AG09319 (cell line): ENCODE measurements around the gene SLC7A5.

ENCODE experiments used
- DNase-seq: peaks from one replicate; pipeline ENCODE4 v3.0.0-alpha.2; 2010; ENCODE audit warnings: low read depth; ENCODE audit errors: extremely low read depth
- TF ChIP-seq, protein P1 (sequence below): IDR thresholded peaks from 2 replicates; pipeline ENCODE4 v1.5.1; 2011; ENCODE audit warnings: low read depth, mild to moderate bottlenecking, inconsistent platforms, low read length, moderate library complexity

SLC7A5 gene

DNA sequence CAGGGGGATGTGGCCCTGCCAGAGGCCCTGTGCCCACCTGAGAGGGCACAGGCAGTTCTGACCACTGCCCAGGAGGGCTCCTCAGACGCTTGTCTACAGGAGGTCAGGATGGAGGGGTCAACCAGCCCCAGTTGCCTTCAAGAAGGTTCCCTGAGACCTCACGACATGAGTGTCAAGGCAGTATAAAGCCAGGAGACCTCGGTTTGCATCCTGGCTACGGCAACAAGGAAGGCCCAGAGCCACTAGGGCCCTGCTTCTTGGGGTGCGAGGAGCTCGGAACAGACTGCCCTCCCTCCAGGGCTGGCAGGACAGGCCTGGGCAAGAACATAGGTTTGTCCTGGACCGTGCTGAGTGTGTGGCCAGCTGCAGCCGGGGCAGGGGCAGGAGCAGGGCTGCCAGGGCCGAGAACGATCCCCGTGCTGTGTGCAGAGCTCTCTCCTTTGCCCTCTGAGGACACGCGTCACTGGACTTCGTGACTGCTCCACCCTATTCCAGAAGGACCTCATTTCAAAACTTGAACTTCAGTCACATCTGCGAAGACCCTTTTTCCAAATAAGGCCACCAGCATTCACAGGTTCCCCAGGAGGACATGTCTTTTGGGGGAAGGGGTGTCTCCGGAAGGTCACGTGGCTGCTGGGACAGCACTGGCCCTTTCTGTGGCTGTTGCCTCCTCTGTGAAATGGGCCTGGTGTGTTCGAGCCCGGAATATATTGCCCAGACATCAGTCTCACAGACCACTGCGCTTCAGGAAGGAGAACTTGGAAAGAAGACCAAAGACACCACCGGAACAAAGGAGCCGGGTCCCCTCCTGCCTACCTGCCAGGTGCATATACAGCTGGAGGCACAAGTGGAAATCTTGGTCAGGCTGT, 27.7 kb downstream of the SLC7A5 start:
- TF ChIP-seq, protein P1, sequence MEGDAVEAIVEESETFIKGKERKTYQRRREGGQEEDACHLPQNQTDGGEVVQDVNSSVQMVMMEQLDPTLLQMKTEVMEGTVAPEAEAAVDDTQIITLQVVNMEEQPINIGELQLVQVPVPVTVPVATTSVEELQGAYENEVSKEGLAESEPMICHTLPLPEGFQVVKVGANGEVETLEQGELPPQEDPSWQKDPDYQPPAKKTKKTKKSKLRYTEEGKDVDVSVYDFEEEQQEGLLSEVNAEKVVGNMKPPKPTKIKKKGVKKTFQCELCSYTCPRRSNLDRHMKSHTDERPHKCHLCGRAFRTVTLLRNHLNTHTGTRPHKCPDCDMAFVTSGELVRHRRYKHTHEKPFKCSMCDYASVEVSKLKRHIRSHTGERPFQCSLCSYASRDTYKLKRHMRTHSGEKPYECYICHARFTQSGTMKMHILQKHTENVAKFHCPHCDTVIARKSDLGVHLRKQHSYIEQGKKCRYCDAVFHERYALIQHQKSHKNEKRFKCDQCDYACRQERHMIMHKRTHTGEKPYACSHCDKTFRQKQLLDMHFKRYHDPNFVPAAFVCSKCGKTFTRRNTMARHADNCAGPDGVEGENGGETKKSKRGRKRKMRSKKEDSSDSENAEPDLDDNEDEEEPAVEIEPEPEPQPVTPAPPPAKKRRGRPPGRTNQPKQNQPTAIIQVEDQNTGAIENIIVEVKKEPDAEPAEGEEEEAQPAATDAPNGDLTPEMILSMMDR, result no peak
- no peak for DNase-seq

DNA sequence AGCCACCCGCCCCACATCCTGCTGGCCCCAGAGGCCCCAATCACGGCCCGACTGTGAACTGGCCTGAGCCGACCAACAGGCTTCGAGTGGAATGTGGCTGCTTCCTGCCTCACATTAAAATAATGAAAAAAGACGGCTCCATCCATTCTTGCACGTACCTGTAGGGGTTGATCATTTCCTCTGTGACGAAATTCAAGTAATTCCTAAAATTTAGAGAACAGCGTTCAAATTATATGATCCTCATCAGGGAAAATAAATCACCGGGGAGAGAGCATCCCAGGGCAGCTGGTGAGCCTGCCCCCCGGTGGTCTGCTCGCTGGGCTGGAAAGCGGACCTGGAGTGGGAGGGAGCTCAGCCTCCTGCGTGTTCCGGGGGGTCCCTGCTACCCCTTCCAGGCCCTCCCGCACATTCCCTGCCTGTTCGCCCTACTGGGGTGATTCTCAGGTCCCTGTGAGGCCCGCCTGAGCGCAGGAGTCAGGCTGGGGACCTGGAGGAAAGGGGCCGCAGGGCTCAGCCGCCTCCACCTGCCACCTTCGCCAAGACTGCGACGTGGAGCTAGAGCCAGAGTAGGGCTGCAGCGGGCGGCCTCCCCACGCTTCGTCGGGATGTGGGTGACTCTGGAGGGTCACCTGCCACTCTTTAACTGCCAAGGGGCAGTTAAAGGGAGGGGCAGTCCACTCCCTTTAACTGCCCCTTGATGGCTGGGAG, 28.9 kb downstream of the SLC7A5 start:
- TF ChIP-seq, protein P1, result no peak
- DNase-seq, result no peak

DNA sequence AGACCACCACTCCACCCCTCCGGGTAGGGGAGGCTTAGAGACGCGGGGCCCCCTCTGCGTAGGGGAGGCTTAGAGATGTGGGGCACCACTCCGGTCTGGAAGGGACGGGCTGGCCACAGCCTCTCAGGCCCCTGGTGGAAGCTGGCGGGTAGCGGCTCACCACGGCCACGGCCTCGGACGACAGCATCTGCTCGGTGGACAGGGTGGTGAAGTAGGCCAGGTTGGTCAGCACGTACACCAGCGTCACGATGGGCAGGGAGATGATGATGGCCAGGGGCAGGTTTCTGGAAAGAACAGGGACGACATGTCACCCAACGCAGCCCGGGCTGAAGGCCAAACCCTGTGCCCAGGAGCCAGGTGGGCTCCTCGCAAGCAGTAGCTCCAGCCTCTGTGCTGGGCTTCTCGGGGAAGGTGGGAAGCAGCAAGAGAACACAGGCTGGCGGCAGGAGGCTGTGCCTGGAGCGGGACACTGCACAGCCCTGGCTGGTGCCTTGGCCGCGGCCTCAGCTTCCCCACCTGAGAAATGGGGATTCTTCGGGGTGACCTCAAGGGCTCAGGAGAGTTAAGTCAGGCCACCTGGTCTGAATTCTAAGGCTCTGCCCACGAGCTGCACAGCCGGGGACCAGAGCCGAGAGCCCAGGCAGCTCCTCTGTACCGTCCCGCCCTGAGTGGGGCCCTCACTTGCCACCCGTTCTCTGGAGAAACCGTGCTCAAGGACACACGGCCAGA, 29.6 kb downstream of the SLC7A5 start:
- DNase-seq, result no peak
- TF ChIP-seq, protein P1, result no peak

DNA sequence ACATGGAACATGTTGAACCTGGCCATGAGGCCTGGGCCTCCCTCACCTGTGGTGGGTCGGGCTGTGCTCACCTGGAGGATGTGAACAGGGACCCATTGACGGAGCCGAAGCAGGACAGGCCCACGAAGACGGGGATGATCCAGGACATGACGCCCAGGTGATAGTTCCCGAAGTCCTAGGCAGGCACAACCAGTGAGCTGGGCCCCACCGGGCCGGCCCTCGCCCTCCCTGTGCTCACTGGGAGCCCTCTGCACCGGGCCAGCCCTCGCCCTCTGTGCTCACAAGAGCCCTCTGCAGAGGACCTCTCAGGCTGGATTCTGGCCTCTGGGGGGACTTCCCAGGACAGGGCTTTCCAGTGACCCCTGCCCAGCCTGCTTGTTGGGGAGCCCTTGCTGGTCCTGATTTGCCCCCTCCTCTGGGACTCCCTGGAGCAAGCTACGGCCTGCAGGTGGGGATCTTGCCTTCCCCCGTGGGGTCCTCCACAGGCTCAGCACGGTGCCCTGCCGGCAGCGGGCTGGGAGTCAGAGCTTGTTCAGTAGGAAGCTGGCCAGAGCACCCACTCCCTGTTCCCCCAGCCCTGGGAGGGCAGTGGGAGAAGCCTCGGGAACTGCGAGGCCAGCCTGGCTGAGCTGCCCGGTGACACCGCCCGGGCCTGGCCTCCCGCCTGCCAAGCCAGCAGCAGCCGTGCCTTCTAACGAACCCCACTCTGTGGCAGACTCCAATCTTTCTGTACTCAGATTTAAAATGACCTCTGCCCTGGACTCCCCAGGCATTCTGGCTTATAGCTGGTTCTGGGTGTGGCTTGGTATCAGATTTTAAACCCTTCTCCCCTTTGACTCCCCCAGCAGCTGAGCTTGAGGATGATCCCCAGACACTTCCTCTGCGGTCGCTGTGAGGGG, 30.4 kb downstream of the SLC7A5 start:
- TF ChIP-seq, protein P1, result no peak
- DNase-seq, result no peak

DNA sequence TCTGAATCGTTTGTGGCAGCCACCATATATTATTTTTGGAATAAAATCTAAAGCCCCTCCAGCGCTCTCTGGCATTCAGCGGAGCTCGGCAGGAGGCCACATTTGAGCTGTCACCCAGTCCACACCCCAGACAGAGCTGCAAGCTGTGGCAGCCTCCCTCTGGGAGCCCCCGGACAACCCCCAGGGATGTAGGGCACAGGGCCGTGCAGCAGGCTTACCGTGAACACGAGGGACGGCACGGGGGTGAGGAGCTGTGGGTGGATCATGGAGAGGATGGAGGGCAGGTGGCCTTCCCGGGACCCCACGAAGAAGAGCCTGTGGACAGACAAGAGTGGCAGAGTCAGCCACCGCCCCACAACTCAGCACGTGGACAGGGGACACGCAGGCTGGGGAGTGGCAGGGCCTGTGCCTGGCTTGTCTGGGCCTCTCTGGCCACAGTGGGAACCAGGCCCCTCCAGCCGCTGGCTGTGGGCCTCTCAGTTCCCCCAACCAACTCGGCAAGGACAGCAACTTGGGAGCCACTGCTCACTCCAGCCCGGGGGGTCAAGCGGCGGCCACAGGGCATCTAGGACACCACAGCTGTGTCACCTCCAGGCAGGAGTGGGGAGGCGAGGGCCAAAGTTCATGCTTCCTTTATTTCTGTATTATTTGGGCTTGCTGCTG, 31.5 kb downstream of the SLC7A5 start:
- TF ChIP-seq, protein P1, result no peak
- no peak for DNase-seq

DNA sequence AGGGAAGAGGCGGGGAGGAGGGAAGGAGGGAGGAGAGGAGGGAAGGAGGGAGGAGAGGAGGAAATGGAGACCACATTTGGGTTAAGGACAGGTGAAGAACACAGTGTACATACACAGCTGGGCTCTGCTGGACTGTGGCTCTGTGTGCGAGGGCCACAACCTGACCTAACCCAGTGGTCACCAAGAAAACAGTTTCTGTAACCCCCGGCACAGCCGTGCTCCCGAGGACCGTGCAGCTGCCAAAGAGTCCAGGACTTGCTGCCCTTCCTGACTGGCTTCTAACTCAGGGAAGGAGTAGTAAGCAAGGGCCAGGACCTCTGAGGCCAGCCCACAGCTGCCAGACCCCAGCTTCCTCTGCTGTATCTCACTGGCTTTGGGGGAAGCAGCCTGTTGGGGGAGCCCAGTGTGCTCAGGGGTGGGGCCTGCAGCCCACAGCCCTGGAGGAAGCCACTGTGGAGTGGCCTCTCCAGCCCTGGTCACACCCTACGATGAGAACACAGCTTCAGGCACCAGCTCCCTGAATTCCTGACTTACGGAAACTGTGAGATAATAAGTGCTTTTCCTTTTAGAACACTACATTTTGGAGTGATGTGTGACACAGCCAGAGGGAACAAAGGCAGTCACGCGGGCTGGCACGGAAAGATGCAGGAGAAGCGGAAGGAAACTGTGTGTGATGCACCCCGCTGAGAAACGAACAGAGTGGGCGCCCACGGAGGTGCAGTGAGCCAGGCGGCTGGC, 32.3 kb downstream of the SLC7A5 start:
- no peak for DNase-seq
- TF ChIP-seq, protein P1, result no peak
